GM23248 (cell line): ENCODE measurements around the gene SPATA32. TPM values are rescaled to one million over a fixed set of nuclear protein-coding genes. Genes with fewer than 3 reads are reported as not detected.

Experiments used
- DNase-seq: peaks from one replicate; pipeline ENCODE4 v3.0.0-alpha.2; 2015
- H2AFZ ChIP-seq: fragments of 200-600 bp; sonication (generic); 2 replicates; pipeline ENCODE4 v1.6.1; 2016; ENCODE audit warnings: antibody characterized with exemption
- H3F3A ChIP-seq: fragments of 200-600 bp; sonication (generic); 2 replicates; pipeline ENCODE4 v1.6.1; 2016; ENCODE audit warnings: mild to moderate bottlenecking, antibody characterized with exemption, mixed run types; ENCODE audit not compliant: insufficient read depth
- H3K27ac ChIP-seq: fragments of 200-600 bp; sonication (generic); 2 replicates; pipeline ENCODE4 v1.5.1; 2016; ENCODE audit warnings: mild to moderate bottlenecking
- H3K27me3 ChIP-seq: fragments of 200-600 bp; sonication (generic); replicated peaks from 2 replicates; pipeline ENCODE4 v1.6.1; 2016; ENCODE audit warnings: mild to moderate bottlenecking; ENCODE audit not compliant: insufficient read depth
- H3K36me3 ChIP-seq: fragments of 200-600 bp; sonication (generic); 2 replicates; pipeline ENCODE4 v1.6.1; 2016; ENCODE audit warnings: low read depth, mild to moderate bottlenecking
- H3K4me1 ChIP-seq: fragments of 200-600 bp; sonication (generic); 2 replicates; pipeline ENCODE4 v1.6.1; 2016; ENCODE audit warnings: mild to moderate bottlenecking; ENCODE audit not compliant: insufficient read depth
- H3K4me2 ChIP-seq: fragments of 200-600 bp; sonication (generic); one replicate; pipeline ENCODE4 v1.6.1; 2016; ENCODE audit warnings: mild to moderate bottlenecking; ENCODE audit not compliant: unreplicated experiment
- H3K4me3 ChIP-seq: fragments of 200-600 bp; sonication (generic); 2 replicates; pipeline ENCODE4 v1.5.1; 2016; ENCODE audit warnings: mild to moderate bottlenecking
- H3K79me2 ChIP-seq: fragments of 200-600 bp; sonication (generic); 2 replicates; pipeline ENCODE4 v1.6.1; 2016; ENCODE audit warnings: mild to moderate bottlenecking; ENCODE audit not compliant: insufficient read depth
- H3K9ac ChIP-seq: fragments of 200-600 bp; sonication (generic); 2 replicates; pipeline ENCODE4 v1.6.1; 2016; ENCODE audit warnings: mild to moderate bottlenecking
- H3K9me2 ChIP-seq: fragments of 200-600 bp; sonication (generic); 2 replicates; pipeline ENCODE4 v1.6.1; 2016; ENCODE audit warnings: mixed run types, mild to moderate bottlenecking, moderate library complexity; ENCODE audit not compliant: insufficient read depth
- H3K9me3 ChIP-seq: fragments of 200-600 bp; sonication (generic); one replicate; pipeline ENCODE4 v1.6.1; 2017; ENCODE audit warnings: low read depth
- H4K20me1 ChIP-seq: fragments of 200-600 bp; sonication (generic); 2 replicates; pipeline ENCODE4 v1.6.0; 2016; ENCODE audit not compliant: insufficient read depth
- EZH2 ChIP-seq: fragments of 200-600 bp; sonication (generic); IDR thresholded peaks from 2 replicates; pipeline ENCODE4 v1.6.1; 2018; ENCODE audit warnings: antibody characterized with exemption, mild to moderate bottlenecking; ENCODE audit not compliant: insufficient read depth, poor library complexity, severe bottlenecking
- EZH2phosphoT487 ChIP-seq: fragments of 200-600 bp; sonication (generic); IDR thresholded peaks from 2 replicates; pipeline ENCODE4 v1.6.1; 2018; ENCODE audit warnings: antibody characterized with exemption, moderate library complexity, mild to moderate bottlenecking, low read depth; ENCODE audit not compliant: insufficient read depth
- WGBS, 2 experiments: methylation state at CpG; one replicate each; pipeline ENCODE4 v1.1.6; 2015 to 2017; ENCODE audit warnings: low lambda C conversion rate in 2 of 2, low coverage in 1 of 2; ENCODE audit errors: missing lambda C conversion rate in 2 of 2; 5-methylcytosine and 5-hydroxymethylcytosine counted together
- in situ Hi-C: fragments of 300-500 bp; cut with MboI; formaldehyde crosslinking; loops from 2 replicates; pipeline ENCODE4 v1.15.0; 2020
- polyA plus RNA-seq: library from polyadenylated mRNA; unstranded; fragments of >200 nt; fragmentation: Nextera tagmentation; extraction: Ambion mirVana; gene quantifications from 2 replicates; pipeline ENCODE4 v1.2.1, GENCODE V29; 2016
- total RNA-seq: library from RNA; depleted of rRNA; stranded (reverse); fragments of >200 nt; shearing (Covaris generic); gene quantifications from 2 replicates; pipeline ENCODE4 v1.2.3, GENCODE V29; 2014

The SPATA32 gene
- total and polyA plus RNA-seq, 2 experiments from 2014 or later: not detected

- H3F3A ChIP-seq: no peaks in the 10 kb centered on the region
- no peaks in the 10 kb centered on the region for H3K9me3 ChIP-seq
- in situ Hi-C loops: no loop called here
- H3K79me2 ChIP-seq: no peaks in the 10 kb centered on the region
- WGBS, 2 experiments: 83 to 85% methylated on average over 9 of the region's 9 CpGs
- DNase-seq: no peak
- H3K36me3 ChIP-seq: no peaks in the 10 kb centered on the region
- no peak overlapping the region for H3K9ac ChIP-seq
- no peak for TF ChIP-seq EZH2phosphoT487
- no peak for TF ChIP-seq EZH2
- no peak overlapping the region for H2AFZ ChIP-seq
- no peak overlapping the region for H3K27ac ChIP-seq
- peaks cover 34% of the 10 kb centered on the region for H3K4me1 ChIP-seq
- no peaks in the 10 kb centered on the region for H4K20me1 ChIP-seq
- H3K4me2 ChIP-seq: no peak overlapping the region
- no peaks in the 10 kb centered on the region for H3K9me2 ChIP-seq
- H3K27me3 ChIP-seq: no peaks in the 10 kb centered on the region
- H3K4me3 ChIP-seq: no peak overlapping the region
These were observed 29.1 kb downstream of the SPATA32 start for GRCh38 chr17:45232514-45233422.

GRCh38 chr17:45231481-45232116 is 30.3 kb downstream of the SPATA32 start:
- Histone ChIP-seq H3K36me3 (no peaks in the 10 kb centered on the region), H2AFZ (no peak overlapping the region), H3K4me1 (peaks cover 44% of the 10 kb centered on the region), H3K9me3 (no peaks in the 10 kb centered on the region), H3K4me3 (no peak overlapping the region), H3F3A (peaks cover 3% of the 10 kb centered on the region; the same call in 1 of the 2 replicates), H3K27ac (no peak overlapping the region), H3K9ac (peak overlapping the region; percentile 20; the same call in 1 of the 2 replicates), H3K27me3 (no peaks in the 10 kb centered on the region), H3K79me2 (no peaks in the 10 kb centered on the region), H3K4me2 (no peak overlapping the region), H4K20me1 (no peaks in the 10 kb centered on the region), H3K9me2 (no peaks in the 10 kb centered on the region)
- in situ Hi-C loops: no loop called here
- 85 to 87% methylated on average over 19 of the region's 19 CpGs for whole genome bisulfite sequencing, 2 experiments
- TF ChIP-seq EZH2phosphoT487 (no peak), EZH2 (no peak)
- DNase-seq: no peak

DNA sequence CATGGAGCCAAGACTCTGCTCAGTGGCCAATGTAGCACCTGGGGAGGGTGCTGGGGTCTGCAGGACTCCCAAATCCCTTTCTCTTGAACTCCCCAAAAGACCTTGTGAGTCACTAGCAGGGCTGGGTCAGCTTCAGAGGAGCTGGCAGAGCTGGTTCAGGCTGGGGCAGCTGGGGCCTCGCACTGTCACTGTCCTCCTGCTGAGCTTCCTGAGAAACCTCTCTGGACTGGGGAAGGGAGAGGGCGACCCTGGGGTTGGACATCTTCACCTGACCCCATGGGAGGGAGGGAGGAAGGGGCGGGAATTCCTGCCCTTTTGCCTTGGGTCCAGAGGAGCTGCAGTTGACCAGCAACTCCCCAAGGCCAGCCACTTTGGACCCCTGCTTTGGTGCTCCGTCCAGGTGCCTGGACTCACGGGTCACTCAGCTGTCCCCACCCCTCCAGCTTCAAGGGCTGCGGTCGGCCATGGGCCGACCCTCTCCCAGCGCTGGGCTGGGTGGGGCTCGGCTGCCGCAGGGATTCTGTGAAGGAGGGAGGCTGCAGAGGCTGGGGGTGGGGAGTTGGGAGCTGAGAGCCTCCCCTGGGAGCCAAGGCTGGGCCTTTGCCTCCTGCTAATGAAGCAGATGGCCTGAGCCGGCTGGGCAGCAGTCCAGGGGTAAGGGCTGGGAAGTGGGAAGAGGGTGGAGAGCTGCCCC is 31.0 kb downstream of the SPATA32 start:
- peak; percentile 85 for DNase-seq
- 35% methylated on average over 10 to 12 of the region's 12 CpGs for WGBS, 2 experiments
- in situ Hi-C loops: no loop called here
- no peaks in the 10 kb centered on the region for H3K9me3 ChIP-seq
- H3K27ac ChIP-seq: peak overlapping the region; percentile 65; the same call in 1 of the 2 replicates
- TF ChIP-seq EZH2 (no peak), EZH2phosphoT487 (no peak)
- H4K20me1 ChIP-seq: no peaks in the 10 kb centered on the region
- no peaks in the 10 kb centered on the region for H3K27me3 ChIP-seq
- no peaks in the 10 kb centered on the region for H3K79me2 ChIP-seq
- H3F3A ChIP-seq: peaks cover 3% of the 10 kb centered on the region; the same call in 1 of the 2 replicates
- H2AFZ ChIP-seq: no peak overlapping the region
- no peak overlapping the region for H3K4me3 ChIP-seq
- peaks cover 44% of the 10 kb centered on the region for H3K4me1 ChIP-seq
- peak overlapping the region; percentile 20; the same call in 1 of the 2 replicates for H3K9ac ChIP-seq
- H3K36me3 ChIP-seq: no peaks in the 10 kb centered on the region
- peak overlapping the region; percentile 8 for H3K4me2 ChIP-seq
- H3K9me2 ChIP-seq: no peaks in the 10 kb centered on the region

DNA sequence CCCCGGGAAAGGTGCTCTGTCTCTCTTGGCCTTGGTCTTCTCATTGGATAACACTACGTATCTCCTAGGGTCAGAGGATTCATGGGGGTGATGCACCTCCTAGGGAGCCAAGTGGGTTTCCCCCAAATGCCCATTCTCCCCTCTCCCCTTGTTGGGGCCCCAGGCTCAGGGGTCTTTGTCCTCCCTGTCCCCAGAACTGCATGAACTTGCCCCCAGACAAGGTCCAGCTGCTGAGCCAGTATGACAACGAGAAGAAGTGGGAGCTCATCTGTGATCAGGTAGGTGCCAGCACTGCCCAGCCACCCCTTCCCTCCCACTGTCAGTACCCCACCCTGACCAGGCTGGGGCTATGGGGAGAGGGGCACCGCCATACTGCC is 31.5 kb downstream of the SPATA32 start:
- peaks cover 44% of the 10 kb centered on the region for H3K4me1 ChIP-seq
- H3K9ac ChIP-seq: peak overlapping the region; percentile 20; the same call in 1 of the 2 replicates
- no peak overlapping the region for H3K4me3 ChIP-seq
- DNase-seq: no peak
- H2AFZ ChIP-seq: no peak overlapping the region
- peaks cover 3% of the 10 kb centered on the region; the same call in 1 of the 2 replicates for H3F3A ChIP-seq
- WGBS, 2 experiments: 66 to 72% methylated on average over 4 of the region's 4 CpGs
- H3K27me3 ChIP-seq: no peaks in the 10 kb centered on the region
- no peaks in the 10 kb centered on the region for H3K9me3 ChIP-seq
- H4K20me1 ChIP-seq: no peaks in the 10 kb centered on the region
- no peaks in the 10 kb centered on the region for H3K79me2 ChIP-seq
- no peaks in the 10 kb centered on the region for H3K36me3 ChIP-seq
- in situ Hi-C loops: no loop called here
- H3K4me2 ChIP-seq: peak overlapping the region; percentile 8
- H3K27ac ChIP-seq: peak overlapping the region; percentile 65; the same call in 1 of the 2 replicates
- H3K9me2 ChIP-seq: no peaks in the 10 kb centered on the region
- TF ChIP-seq EZH2phosphoT487: no peak
- TF ChIP-seq EZH2: no peak
